ENCODE data around the gene TNS3. TPM values are rescaled to one million over a fixed set of nuclear protein-coding genes. Genes with fewer than 3 reads are reported as not detected.

The TNS3 gene
- total RNA-seq, 1 donor from 2014 or later = 30.3 TPM

DNA sequence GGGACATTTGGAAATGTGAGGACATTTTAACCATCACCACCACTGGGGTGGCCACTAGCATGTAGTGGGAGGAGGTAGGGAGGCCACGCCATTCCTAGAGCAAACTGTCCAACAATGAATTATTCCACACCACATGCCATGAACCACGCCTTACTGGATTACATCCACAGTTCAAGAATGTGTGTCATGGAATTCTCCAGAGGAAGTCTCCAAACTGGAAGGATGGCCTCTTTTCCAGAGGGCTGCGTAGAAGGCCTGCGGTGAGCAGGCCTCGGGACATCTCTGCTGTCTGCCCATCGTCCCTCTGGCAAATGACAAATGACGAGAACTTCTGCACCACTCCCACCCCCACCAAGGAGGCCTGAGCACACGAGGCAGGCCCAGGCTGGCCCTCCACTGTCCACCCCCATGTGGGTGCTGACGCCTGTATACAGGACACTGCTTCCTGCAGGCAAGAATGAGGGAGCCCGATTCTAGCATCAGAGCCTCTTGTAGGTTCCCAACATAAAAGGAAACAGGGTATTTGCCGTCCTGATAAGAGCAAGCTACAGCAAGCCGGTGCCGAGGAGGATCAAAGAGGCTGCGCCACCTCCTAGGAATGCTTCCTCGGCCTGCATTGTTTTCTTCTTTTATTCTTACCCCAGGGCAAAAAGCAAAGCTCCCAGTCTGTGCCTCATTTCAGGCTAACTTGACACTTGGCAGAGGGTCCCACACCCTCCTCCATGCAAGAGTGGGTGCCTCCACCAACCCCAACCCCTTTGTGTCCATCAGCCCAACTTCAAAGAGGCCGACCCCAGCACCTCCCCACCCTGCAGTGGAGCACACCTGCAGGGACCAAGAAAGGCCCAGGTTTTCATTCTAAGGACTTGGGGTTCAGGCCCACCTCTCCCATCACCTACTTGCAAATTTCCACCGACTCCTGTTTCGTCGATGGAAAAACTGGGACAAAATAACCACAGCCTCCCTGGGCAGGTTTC is 23.9 kb downstream of the TNS3 start:
- Mint-ChIP-seq H3K9me3 (no peaks in the 10 kb centered on the region), H3K36me3 (ENCODE audit: low read depth) (peaks cover 22% of the 10 kb centered on the region), H3K27ac (no peak overlapping the region), H3K27me3 (no peaks in the 10 kb centered on the region), H3K4me1 (peaks cover 9% of the 10 kb centered on the region), H3K4me3 (no peak overlapping the region)
- CTCF ChIA-PET = no interaction called here
- ATAC-seq (ENCODE audit: low read depth) = no peak
- DNase-seq = no peak
- POLR2A ChIA-PET = no interaction called here
- intact Hi-C loops (cut with micrococcal nuclease) = no loop called here
- TF ChIP-seq, protein P1, sequence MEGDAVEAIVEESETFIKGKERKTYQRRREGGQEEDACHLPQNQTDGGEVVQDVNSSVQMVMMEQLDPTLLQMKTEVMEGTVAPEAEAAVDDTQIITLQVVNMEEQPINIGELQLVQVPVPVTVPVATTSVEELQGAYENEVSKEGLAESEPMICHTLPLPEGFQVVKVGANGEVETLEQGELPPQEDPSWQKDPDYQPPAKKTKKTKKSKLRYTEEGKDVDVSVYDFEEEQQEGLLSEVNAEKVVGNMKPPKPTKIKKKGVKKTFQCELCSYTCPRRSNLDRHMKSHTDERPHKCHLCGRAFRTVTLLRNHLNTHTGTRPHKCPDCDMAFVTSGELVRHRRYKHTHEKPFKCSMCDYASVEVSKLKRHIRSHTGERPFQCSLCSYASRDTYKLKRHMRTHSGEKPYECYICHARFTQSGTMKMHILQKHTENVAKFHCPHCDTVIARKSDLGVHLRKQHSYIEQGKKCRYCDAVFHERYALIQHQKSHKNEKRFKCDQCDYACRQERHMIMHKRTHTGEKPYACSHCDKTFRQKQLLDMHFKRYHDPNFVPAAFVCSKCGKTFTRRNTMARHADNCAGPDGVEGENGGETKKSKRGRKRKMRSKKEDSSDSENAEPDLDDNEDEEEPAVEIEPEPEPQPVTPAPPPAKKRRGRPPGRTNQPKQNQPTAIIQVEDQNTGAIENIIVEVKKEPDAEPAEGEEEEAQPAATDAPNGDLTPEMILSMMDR (IDR thresholded peaks at IDR 0.05) = no peak

DNA sequence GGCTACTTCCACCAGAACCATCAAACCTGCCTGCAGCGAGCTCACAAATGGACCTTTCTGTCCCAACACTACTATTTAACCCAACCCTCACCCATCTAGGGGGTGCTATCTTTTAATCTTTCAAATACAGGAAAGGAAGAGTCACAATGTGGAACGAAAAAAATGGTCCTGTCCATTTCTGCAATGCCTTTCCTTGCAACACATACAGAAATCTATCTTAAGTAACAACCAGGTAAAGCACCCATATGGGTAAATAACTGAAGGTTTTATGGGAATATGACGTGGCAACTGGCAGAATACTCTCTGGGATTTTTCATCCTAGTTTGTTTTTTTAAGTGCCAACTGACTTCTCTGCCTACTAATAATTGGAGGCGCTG is 24.6 kb downstream of the TNS3 start:
- no peak for DNase-seq
- no peak overlapping the region for H3K4me3 Mint-ChIP-seq
- POLR2A ChIA-PET = no interaction called here
- intact Hi-C loops (cut with micrococcal nuclease) = no loop called here
- no peaks in the 10 kb centered on the region for H3K9me3 Mint-ChIP-seq
- no peak for ATAC-seq (ENCODE audit: low read depth)
- CTCF ChIA-PET = no interaction called here
- H3K36me3 Mint-ChIP-seq (ENCODE audit: low read depth) = peaks cover 28% of the 10 kb centered on the region
- peaks cover 16% of the 10 kb centered on the region for H3K4me1 Mint-ChIP-seq
- H3K27ac Mint-ChIP-seq = no peak overlapping the region
- TF ChIP-seq, protein P1 (IDR thresholded peaks at IDR 0.05) = no peak
- no peaks in the 10 kb centered on the region for H3K27me3 Mint-ChIP-seq

DNA sequence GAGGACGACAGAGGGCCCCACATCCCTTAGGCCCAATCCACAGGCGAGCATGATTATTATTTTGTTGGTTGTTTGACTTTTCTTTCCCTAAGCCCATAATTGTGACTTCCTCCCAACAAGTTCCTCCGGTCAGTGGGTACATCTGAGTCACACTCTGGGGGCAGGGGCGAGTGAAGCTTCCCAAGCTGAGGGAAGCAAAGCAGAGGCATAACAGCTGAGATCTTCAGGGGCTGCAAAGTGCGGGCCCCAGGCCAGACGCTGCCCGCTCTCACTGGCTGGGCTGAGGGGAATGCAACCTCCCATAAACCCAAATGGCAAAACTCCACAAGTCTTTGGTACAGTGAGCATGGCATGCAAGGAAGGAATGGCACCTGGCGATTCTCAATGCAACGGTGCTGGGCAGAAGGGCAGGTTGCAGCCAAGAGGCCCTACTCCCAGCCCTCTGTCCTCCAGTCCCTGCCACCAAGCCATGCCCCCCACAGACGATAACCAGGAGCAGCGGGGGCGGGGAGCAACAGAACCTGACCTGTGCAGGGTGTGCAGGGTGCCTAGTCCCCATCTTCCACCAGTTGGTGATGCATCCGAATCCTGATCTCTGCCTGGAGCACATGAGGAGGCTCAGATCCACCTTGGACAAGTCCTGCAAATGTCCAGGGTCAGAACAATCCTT is 25.3 kb downstream of the TNS3 start:
- Mint-ChIP-seq H3K27me3 (no peaks in the 10 kb centered on the region), H3K9me3 (no peaks in the 10 kb centered on the region), H3K4me1 (peaks cover 22% of the 10 kb centered on the region), H3K27ac (peak overlapping the region; percentile 20), H3K36me3 (ENCODE audit: low read depth) (peaks cover 28% of the 10 kb centered on the region), H3K4me3 (no peak overlapping the region)
- CTCF ChIA-PET = no interaction called here
- DNase-seq (no peak), ATAC-seq (ENCODE audit: low read depth) (no peak)
- TF ChIP-seq, protein P1 (IDR thresholded peaks at IDR 0.05) = no peak
- POLR2A ChIA-PET = no interaction called here
- intact Hi-C loops (cut with micrococcal nuclease) = no loop called here

DNA sequence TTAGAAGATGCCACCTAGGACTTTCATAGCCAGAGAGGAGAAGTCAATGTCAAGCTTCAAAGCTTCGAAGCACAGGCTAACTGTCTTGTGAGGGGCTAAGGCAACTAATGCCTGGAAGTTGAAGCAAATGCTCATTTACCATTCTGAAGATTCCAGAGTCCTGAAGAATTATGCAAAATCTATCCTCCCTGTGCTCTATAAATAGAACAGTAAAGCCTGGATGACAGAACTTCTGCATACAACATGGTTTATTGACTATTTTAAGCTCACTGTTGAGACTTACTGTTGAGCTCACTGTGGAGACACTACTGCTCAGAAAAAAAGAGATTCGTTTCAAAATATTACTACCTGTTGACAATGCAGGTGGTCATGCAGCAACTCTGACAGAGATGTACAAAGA is 28.6 kb downstream of the TNS3 start:
- Mint-ChIP-seq H3K27ac (peak overlapping the region; percentile 74), H3K36me3 (ENCODE audit: low read depth) (peaks cover 17% of the 10 kb centered on the region), H3K27me3 (no peaks in the 10 kb centered on the region), H3K9me3 (no peaks in the 10 kb centered on the region), H3K4me3 (no peak overlapping the region), H3K4me1 (peaks cover 31% of the 10 kb centered on the region)
- DNase-seq (no peak), ATAC-seq (ENCODE audit: low read depth) (no peak)
- TF ChIP-seq, protein P1 (IDR thresholded peaks at IDR 0.05) = no peak
- ChIA-PET CTCF (no interaction called here), POLR2A (interaction anchor here (0.8 to 1.8 kb wide), 4 partner anchors 15 to 72 kb away, joined by 3 to 4 read pairs (median 3); no protein-coding TSS in a partner anchor)
- intact Hi-C loops (cut with micrococcal nuclease) = loop anchor here (2.0 kb wide), 1 partner anchor 21 kb away; no protein-coding TSS in a partner anchor

DNA sequence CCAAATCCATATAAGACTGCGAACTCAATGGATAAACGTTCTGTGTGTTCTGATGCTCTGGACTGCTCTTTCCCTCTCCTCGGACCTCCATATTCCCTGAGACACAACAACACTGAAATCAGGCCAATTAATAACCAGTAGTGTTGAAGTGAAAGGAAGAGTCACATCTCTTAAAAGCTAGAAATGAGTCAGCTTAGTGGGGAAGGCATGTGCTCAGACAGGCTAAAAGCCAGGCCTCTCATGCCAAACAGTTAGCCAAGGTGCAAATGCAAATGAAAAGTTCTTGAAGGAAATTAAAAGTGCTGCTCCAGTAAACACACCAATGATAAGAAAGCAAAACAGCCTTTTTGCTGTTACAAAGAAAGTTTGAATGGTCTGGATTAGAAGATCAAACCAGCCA is 29.3 kb downstream of the TNS3 start:
- Mint-ChIP-seq H3K4me3 (peak overlapping the region; percentile 51), H3K36me3 (ENCODE audit: low read depth) (peaks cover 15% of the 10 kb centered on the region), H3K9me3 (no peaks in the 10 kb centered on the region), H3K27me3 (no peaks in the 10 kb centered on the region), H3K4me1 (peaks cover 34% of the 10 kb centered on the region), H3K27ac (peak overlapping the region; percentile 74)
- TF ChIP-seq, protein P1 (IDR thresholded peaks at IDR 0.05) = no peak
- intact Hi-C loops (cut with micrococcal nuclease) = loop anchor here (1.0 to 2.0 kb wide), 2 partner anchors 9 to 22 kb away; no protein-coding TSS in a partner anchor
- ATAC-seq (ENCODE audit: low read depth) (peak; percentile 94), DNase-seq (no peak)
- ChIA-PET CTCF (no interaction called here), POLR2A (interaction anchor here (0.8 to 1.8 kb wide), 5 partner anchors 16 to 71 kb away, joined by 3 to 4 read pairs (median 3); no protein-coding TSS in a partner anchor)

All from activated B cell treated with CpG ODN at 0.5 μM for 24 hours (primary cell).